OCI-LY7 (cell line): Measurements from ENCODE around the gene UBAC1. TPM values are rescaled to one million over a fixed set of nuclear protein-coding genes. Genes with fewer than 3 reads are reported as not detected.
"Not testable (repeated sequence)": the region's sequence is repeated elsewhere in the genome, so short reads cannot be mapped to it uniquely, and the experiment has no call there.

Experiments used
- BruUV-seq: library from RNA; stranded (reverse); fragments of 400-500 nt; replicated peaks from 2 replicates; lab custom pipeline; 2021; lab: Mats Ljungman, UMichigan
- CTCF ChIA-PET: fragments of 300-600 bp; sonication (Branson Sonifier 250); formaldehyde crosslinking; loops from one replicate; lab custom pipeline; 2022; ENCODE audit warnings: antibody characterized with exemption; ENCODE audit not compliant: unreplicated experiment; lab: Charles Lee
- POLR2A ChIA-PET: fragments of 300-600 bp; sonication (Branson Sonifier 250); formaldehyde crosslinking; loops from one replicate; lab custom pipeline; 2022; ENCODE audit warnings: antibody characterized with exemption; lab: Charles Lee
- DNase-seq: peaks from one replicate; pipeline ENCODE4 v3.0.0-alpha.2; 2015; ENCODE audit warnings: low spot score
- H2AFZ ChIP-seq: fragments of 200-600 bp; sonication (generic), shearing (Covaris generic); 2 replicates; pipeline ENCODE4 v1.6.1; 2014; ENCODE audit warnings: mild to moderate bottlenecking, antibody characterized with exemption, low read length, moderate library complexity
- H3K27ac ChIP-seq: fragments of 200-600 bp; sonication (generic); 2 replicates; pipeline ENCODE4 v1.5.1; 2014; ENCODE audit warnings: mixed run types, low read depth, mild to moderate bottlenecking, moderate library complexity, low read length, inconsistent platforms; ENCODE audit not compliant: poor library complexity, severe bottlenecking
- H3K36me3 ChIP-seq: fragments of 200-600 bp; sonication (generic); 2 replicates; pipeline ENCODE4 v1.6.1; 2014; ENCODE audit warnings: mild to moderate bottlenecking, antibody characterized with exemption, low read length, moderate library complexity, mixed read lengths; ENCODE audit not compliant: insufficient read depth
- H3K4me1 ChIP-seq: fragments of 200-600 bp; sonication (generic); 2 replicates; pipeline ENCODE4 v1.5.1; 2014; ENCODE audit warnings: mild to moderate bottlenecking, low read length; ENCODE audit not compliant: insufficient read depth, poor library complexity, severe bottlenecking
- H3K4me2 ChIP-seq: fragments of 200-600 bp; sonication (generic); 2 replicates; pipeline ENCODE4 v1.6.1; 2014; ENCODE audit warnings: mild to moderate bottlenecking, low read length
- H3K4me3 ChIP-seq: fragments of 200-600 bp; sonication (generic); 2 replicates; pipeline ENCODE4 v1.5.1; 2014; ENCODE audit warnings: mild to moderate bottlenecking, low read depth, low read length; ENCODE audit not compliant: poor library complexity, severe bottlenecking
- H3K79me2 ChIP-seq: fragments of 200-600 bp; sonication (generic); 2 replicates; pipeline ENCODE4 v1.6.1; 2016; ENCODE audit warnings: low read depth, mild to moderate bottlenecking, low read length, moderate library complexity, mixed read lengths; ENCODE audit not compliant: insufficient read depth
- H3K9me2 ChIP-seq: fragments of 200-600 bp; sonication (generic); 2 replicates; pipeline ENCODE4 v1.6.1; 2016; ENCODE audit warnings: mild to moderate bottlenecking, low read length, mixed read lengths; ENCODE audit not compliant: insufficient read depth
- H3K9me3 ChIP-seq: fragments of 200-600 bp; sonication (generic); 2 replicates; pipeline ENCODE4 v1.6.1; 2014; ENCODE audit warnings: mild to moderate bottlenecking, mixed run types, low read length, mixed read lengths
- H4K20me1 ChIP-seq: fragments of 200-600 bp; sonication (generic); 2 replicates; pipeline ENCODE4 v1.6.1; 2014; ENCODE audit warnings: mild to moderate bottlenecking, antibody characterized with exemption, low read length, moderate library complexity, mixed read lengths; ENCODE audit not compliant: insufficient read depth
- CTCF ChIP-seq: fragments of 200-600 bp; sonication (generic); conservative IDR thresholded peaks from 2 replicates; pipeline ENCODE4 v1.5.1; 2014; ENCODE audit warnings: mild to moderate bottlenecking, antibody characterized with exemption, low read length, moderate library complexity, mixed read lengths
- EZH2phosphoT487 ChIP-seq: fragments of 200-600 bp; sonication (generic); IDR thresholded peaks from 2 replicates; pipeline ENCODE4 v1.6.1; 2018; ENCODE audit warnings: low read depth, borderline replicate concordance, mild to moderate bottlenecking, mixed run types, antibody characterized with exemption, low read length, moderate library complexity, mixed read lengths
- intact Hi-C: fragments of 100-400 bp; cut with micrococcal nuclease; formaldehyde crosslinking; loops from one replicate; pipeline ENCODE4 v1.10.0; 2022; ENCODE audit not compliant: unreplicated experiment
- total RNA-seq, 2 experiments: library from RNA; depleted of rRNA in 1 of 2; stranded (reverse); fragments of >200 nt in 1 of 2; shearing (Covaris generic) in 1 of 2; gene quantifications; 2 replicates each; pipeline ENCODE4 v1.2.3, GENCODE V29; 2014 to 2022

The UBAC1 gene
- total RNA-seq, 2 experiments from 2014 or later, result 42.3 to 59.2 TPM

GRCh38 chr9:135944444-135945252 lies 16.5 kb downstream of the UBAC1 start:
- Histone ChIP-seq H3K4me2 (no peak overlapping the region), H3K9me3 (no peaks in the 10 kb centered on the region), H3K27ac (no peak overlapping the region), H4K20me1 (no peaks in the 10 kb centered on the region), H3K79me2 (no peaks in the 10 kb centered on the region), H3K4me3 (no peak overlapping the region), H3K9me2 (no peaks in the 10 kb centered on the region), H3K4me1 (no peaks in the 10 kb centered on the region), H3K36me3 (peaks cover 71% of the 10 kb centered on the region), H2AFZ (no peak overlapping the region)
- TF ChIP-seq CTCF (no peak), EZH2phosphoT487 (no peak)
- intact Hi-C loops, result no loop called here
- ChIA-PET POLR2A (no interaction called here), CTCF (no interaction called here)
- no peak for DNase-seq
- no TSS peak for BruUV-seq

- POLR2A ChIA-PET, H3K9me2 ChIP-seq: not testable (repeated sequence)
- H3K36me3 ChIP-seq, result peaks cover 79% of the 10 kb centered on the region
Measured at GRCh38 chr9:135943604-135944003, 17.6 kb downstream of the UBAC1 start.

GRCh38 chr9:135941288-135941995 lies 19.7 kb downstream of the UBAC1 start:
- no peaks in the 10 kb centered on the region for H3K9me2 ChIP-seq
- H3K4me1 ChIP-seq, result no peaks in the 10 kb centered on the region
- H3K36me3 ChIP-seq, result peaks cover 85% of the 10 kb centered on the region
- no peak overlapping the region for H3K4me3 ChIP-seq
- intact Hi-C loops, result no loop called here
- ChIA-PET CTCF (no interaction called here), POLR2A (no interaction called here)
- no peak for DNase-seq
- TF ChIP-seq CTCF, result no peak
- no peak for TF ChIP-seq EZH2phosphoT487
- H2AFZ ChIP-seq, result no peak overlapping the region
- H3K9me3 ChIP-seq, result no peaks in the 10 kb centered on the region
- no TSS peak for BruUV-seq
- H3K79me2 ChIP-seq, result no peaks in the 10 kb centered on the region
- no peak overlapping the region for H3K27ac ChIP-seq
- H3K4me2 ChIP-seq, result no peak overlapping the region
- H4K20me1 ChIP-seq, result no peaks in the 10 kb centered on the region

More at GRCh38 chr9:135943604-135944003, 17.6 kb downstream of the UBAC1 start:
- intact Hi-C loops, H2AFZ ChIP-seq, H3K4me1 ChIP-seq, H3K4me2 ChIP-seq, H3K9me3 ChIP-seq, DNase-seq, H3K4me3 ChIP-seq, H3K27ac ChIP-seq, CTCF ChIA-PET, BruUV-seq, H3K79me2 ChIP-seq, H4K20me1 ChIP-seq: not testable (repeated sequence)
